Transverse colon (tissue), 4 donors: Measurements from ENCODE around the gene OXER1.

Experiments
- POLR2A ChIP-seq: fragments of 450-650 bp; IDR thresholded peaks from one replicate; pipeline ENCODE4 v1.6.1; 2016; ENCODE audit warnings: antibody characterized with exemption, mild to moderate bottlenecking, moderate library complexity
- POLR2AphosphoS5 ChIP-seq, 3 donors: sonication (generic); formaldehyde crosslinking; IDR thresholded peaks; one replicate each; pipeline ENCODE4 v1.6.1; 2016; ENCODE audit warnings: antibody characterized with exemption in 3 of 3
- TF ChIP-seq, protein P1 (sequence below), 5 experiments: fragments of 200-600 bp in 3 of 5; fragments of 450-650 bp in 2 of 5; sonication (generic) in 3 of 5; IDR thresholded peaks; 1 replicate in 2 of 5; 2 replicates in 3 of 5; pipeline ENCODE4 v1.5.1; 2016 to 2017; ENCODE audit warnings: antibody characterized with exemption in 5 of 5, inconsistent platforms in 3 of 5, mild to moderate bottlenecking in 2 of 5, moderate library complexity in 1 of 5

DNA sequence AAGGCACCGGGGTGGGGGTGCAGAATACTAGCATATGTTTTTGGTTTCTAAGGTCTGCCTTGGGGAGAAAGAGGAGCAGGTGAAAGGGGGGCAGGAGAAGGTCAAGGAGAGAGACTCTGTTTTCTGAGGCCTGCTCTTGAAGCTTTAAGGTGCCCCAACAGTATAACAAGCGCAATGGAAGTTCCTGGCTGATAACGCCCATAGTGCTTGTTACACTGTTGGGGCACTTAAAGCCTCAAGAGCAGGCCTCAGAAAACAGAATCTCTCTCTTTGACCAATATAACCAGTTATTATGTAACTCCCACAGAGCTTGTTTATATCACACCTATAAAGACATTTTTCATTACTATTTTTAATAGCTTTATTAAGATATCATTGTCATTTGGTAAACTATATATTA is 16.5 kb downstream of the OXER1 start:
- TF ChIP-seq, protein P1, sequence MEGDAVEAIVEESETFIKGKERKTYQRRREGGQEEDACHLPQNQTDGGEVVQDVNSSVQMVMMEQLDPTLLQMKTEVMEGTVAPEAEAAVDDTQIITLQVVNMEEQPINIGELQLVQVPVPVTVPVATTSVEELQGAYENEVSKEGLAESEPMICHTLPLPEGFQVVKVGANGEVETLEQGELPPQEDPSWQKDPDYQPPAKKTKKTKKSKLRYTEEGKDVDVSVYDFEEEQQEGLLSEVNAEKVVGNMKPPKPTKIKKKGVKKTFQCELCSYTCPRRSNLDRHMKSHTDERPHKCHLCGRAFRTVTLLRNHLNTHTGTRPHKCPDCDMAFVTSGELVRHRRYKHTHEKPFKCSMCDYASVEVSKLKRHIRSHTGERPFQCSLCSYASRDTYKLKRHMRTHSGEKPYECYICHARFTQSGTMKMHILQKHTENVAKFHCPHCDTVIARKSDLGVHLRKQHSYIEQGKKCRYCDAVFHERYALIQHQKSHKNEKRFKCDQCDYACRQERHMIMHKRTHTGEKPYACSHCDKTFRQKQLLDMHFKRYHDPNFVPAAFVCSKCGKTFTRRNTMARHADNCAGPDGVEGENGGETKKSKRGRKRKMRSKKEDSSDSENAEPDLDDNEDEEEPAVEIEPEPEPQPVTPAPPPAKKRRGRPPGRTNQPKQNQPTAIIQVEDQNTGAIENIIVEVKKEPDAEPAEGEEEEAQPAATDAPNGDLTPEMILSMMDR (IDR thresholded peaks at IDR 0.05) = no peak
- TF ChIP-seq POLR2AphosphoS5 (IDR thresholded peaks at IDR 0.05) (no peak), POLR2A (no peak)
